ENCODE measurements around the gene AAK1.

- TF ChIP-seq TBL1XR1 (IDR thresholded peaks at IDR 0.05; ENCODE audit: borderline replicate concordance, low read length, partially characterized antibody) (no peak), POLR2AphosphoS5 (IDR thresholded peaks at IDR 0.05; ENCODE audit: low read depth, low read length) (no peak)
These were observed 60.2 kb downstream of the AAK1 start for GRCh38 chr2:69583321-69583833.
